SK-N-SH (cell line): ENCODE results near the gene COL9A3. TPM values are rescaled to one million over a fixed set of nuclear protein-coding genes. Genes with fewer than 3 reads are reported as not detected.
A peak's percentile ranks its signal among the peaks of the same experiment; 100 is the strongest.

Source experiments
- CTCF ChIA-PET: fragments of 300-600, 350-600 bp; formaldehyde crosslinking; extraction: SDS; loops from one replicate; lab custom pipeline; 2021; lab: Yijun Ruan, JAX
- POLR2A ChIA-PET: fragments of 350-600 bp; sonication (Branson Sonifier 250); formaldehyde crosslinking; extraction: SDS; loops from one replicate; lab custom pipeline; 2020; ENCODE audit warnings: antibody characterized with exemption, inconsistent platforms; lab: Yijun Ruan, JAX
- DNase-seq: peaks from one replicate; pipeline ENCODE4 v3.0.0; 2012
- H2AFZ ChIP-seq: fragments of 200-600 bp; sonication (generic); 2 replicates; pipeline ENCODE4 v1.8.1; 2016; ENCODE audit warnings: antibody characterized with exemption, mild to moderate bottlenecking, low read depth
- H3F3A ChIP-seq: fragments of 200-600 bp; sonication (generic); replicated peaks from 2 replicates; pipeline ENCODE3; 2016; ENCODE audit warnings: antibody characterized with exemption, mild to moderate bottlenecking; ENCODE audit not compliant: insufficient read depth
- H3K27ac ChIP-seq, 2 experiments: fragments of 200-500 bp in 1 of 2; fragments of 200-600 bp in 1 of 2; sonication (Bioruptor generic) in 1 of 2; sonication (generic), shearing (Covaris generic) in 1 of 2; 2 replicates each; pipeline versions ENCODE4 v1.5.1 to v1.6.1; 2014 to 2016; ENCODE audit warnings: low read depth in 2 of 2, inconsistent platforms in 1 of 2, low read length in 1 of 2, mild to moderate bottlenecking in 1 of 2, mixed read lengths in 1 of 2
- H3K27me3 ChIP-seq: fragments of 200-600 bp; sonication (generic), shearing (Covaris generic); 2 replicates; pipeline ENCODE4 v1.6.1; 2016; ENCODE audit warnings: mixed run types; ENCODE audit not compliant: insufficient read depth
- H3K36me3 ChIP-seq, 2 experiments: fragments of 200-500 bp in 1 of 2; fragments of 200-600 bp in 1 of 2; sonication (Bioruptor generic) in 1 of 2; sonication (generic) in 1 of 2; replicated peaks in 1 of 2; 2 replicates each; pipeline versions ENCODE3 to v1.5.1; 2014 to 2016; ENCODE audit warnings: low read length in 1 of 2, mild to moderate bottlenecking in 1 of 2; ENCODE audit not compliant: insufficient read depth in 2 of 2, control insufficient read depth in 1 of 2
- H3K4me1 ChIP-seq, 2 experiments: fragments of 200-500 bp in 1 of 2; fragments of 200-600 bp in 1 of 2; sonication (Bioruptor generic) in 1 of 2; sonication (generic), shearing (Covaris generic) in 1 of 2; 2 replicates each; pipeline versions ENCODE4 v1.5.1 to v1.6.1; 2014 to 2016; ENCODE audit warnings: low read depth in 1 of 2, low read length in 1 of 2, mixed run types in 1 of 2; ENCODE audit not compliant: insufficient read depth in 2 of 2, control insufficient read depth in 1 of 2
- H3K4me2 ChIP-seq: fragments of 200-600 bp; sonication (generic), shearing (Covaris generic); 2 replicates; pipeline ENCODE4 v1.6.1; 2017; ENCODE audit warnings: mixed run types
- H3K4me3 ChIP-seq, 2 experiments: fragments of 200-500 bp in 1 of 2; fragments of 200-600 bp in 1 of 2; sonication (Bioruptor generic) in 1 of 2; sonication (generic), shearing (Covaris generic) in 1 of 2; 2 replicates each; pipeline versions ENCODE4 v1.5.1 to v1.8.1; 2014 to 2016; ENCODE audit warnings: low read depth in 2 of 2, inconsistent platforms in 1 of 2, low read length in 1 of 2, mild to moderate bottlenecking in 1 of 2, mixed read lengths in 1 of 2, moderate library complexity in 1 of 2
- H3K79me2 ChIP-seq: fragments of 200-600 bp; sonication (generic); 2 replicates; pipeline ENCODE4 v1.8.1; 2017; ENCODE audit warnings: mild to moderate bottlenecking; ENCODE audit not compliant: insufficient read depth
- H3K9ac ChIP-seq: fragments of 200-600 bp; sonication (generic); 2 replicates; pipeline ENCODE4 v1.6.1; 2017; ENCODE audit warnings: mixed run types
- H3K9me2 ChIP-seq: fragments of 200-600 bp; sonication (generic); 2 replicates; pipeline ENCODE4 v1.6.1; 2017; ENCODE audit warnings: mixed run types
- H3K9me3 ChIP-seq: fragments of 200-600 bp; sonication (generic); 2 replicates; pipeline ENCODE4 v1.6.1; 2017; ENCODE audit warnings: mixed run types, mild to moderate bottlenecking, moderate library complexity
- H4K20me1 ChIP-seq: fragments of 200-600 bp; sonication (generic); 2 replicates; pipeline ENCODE4 v1.6.1; 2017; ENCODE audit warnings: mild to moderate bottlenecking, mixed run types; ENCODE audit not compliant: insufficient read depth
- CHD2 ChIP-seq: fragments of 150-350 bp; IDR thresholded peaks from 2 replicates; pipeline ENCODE4 v1.6.1; 2018; ENCODE audit warnings: low read length; ENCODE audit not compliant: partially characterized antibody
- EZH2phosphoT487 ChIP-seq: fragments of 200-600 bp; sonication (generic); IDR thresholded peaks from 2 replicates; pipeline ENCODE4 v1.6.1; 2017; ENCODE audit warnings: low read depth, mixed run types, mild to moderate bottlenecking, antibody characterized with exemption, moderate library complexity, borderline replicate concordance
- GATA2 ChIP-seq: sonication (generic); formaldehyde crosslinking; IDR thresholded peaks from 2 replicates; pipeline ENCODE4 v1.5.0; 2020; ENCODE audit warnings: mild to moderate bottlenecking, missing genetic modification reagents
- MEF2A ChIP-seq: IDR thresholded peaks from 2 replicates; pipeline ENCODE4 v1.4.0; 2012; ENCODE audit warnings: low read depth, borderline replicate concordance
- MXI1 ChIP-seq: IDR thresholded peaks from 2 replicates; pipeline ENCODE4 v1.6.1; 2012; ENCODE audit warnings: mild to moderate bottlenecking, low read depth, low read length, improper control_type of control experiment
- NRF1 ChIP-seq: IDR thresholded peaks from 2 replicates; pipeline ENCODE4 v1.6.1; 2012; ENCODE audit warnings: low read depth, mild to moderate bottlenecking, low read length
- POLR2AphosphoS5 ChIP-seq: IDR thresholded peaks from 2 replicates; pipeline ENCODE4 v1.6.1; 2012; ENCODE audit warnings: low read depth, low read length
- RFX5 ChIP-seq: IDR thresholded peaks from 2 replicates; pipeline ENCODE4 v1.6.1; 2012; ENCODE audit warnings: mild to moderate bottlenecking, improper control_type of control experiment, low read length
- RXRA ChIP-seq: IDR thresholded peaks from 2 replicates; pipeline ENCODE4 v1.4.0; 2012; ENCODE audit warnings: low read depth, mild to moderate bottlenecking, borderline replicate concordance
- YY1 ChIP-seq: IDR thresholded peaks from 2 replicates; pipeline ENCODE4 v1.4.0; 2012; ENCODE audit warnings: low read depth, mild to moderate bottlenecking
- WGBS: methylation state at CpG from one replicate; pipeline ENCODE4 v1.1.6; 2017; ENCODE audit warnings: low lambda C conversion rate; 5-methylcytosine and 5-hydroxymethylcytosine counted together
- polyA plus RNA-seq, 3 experiments: library from polyadenylated mRNA; depleted of rRNA; stranded (reverse); fragments of >200 nt; gene quantifications; 2 replicates each; pipeline ENCODE4 v1.2.3, GENCODE V29; 2012
- TF ChIP-seq, protein P1 (sequence below): fragments of 150-350 bp; IDR thresholded peaks from 2 replicates; pipeline ENCODE4 v1.6.1; 2017; ENCODE audit warnings: antibody characterized with exemption, low read length, low read depth, borderline replicate concordance

Gene COL9A3
- polyA plus RNA-seq, 1 of the 3 experiments (the other 2 are of a cell fraction), result 2.5 TPM

DNA sequence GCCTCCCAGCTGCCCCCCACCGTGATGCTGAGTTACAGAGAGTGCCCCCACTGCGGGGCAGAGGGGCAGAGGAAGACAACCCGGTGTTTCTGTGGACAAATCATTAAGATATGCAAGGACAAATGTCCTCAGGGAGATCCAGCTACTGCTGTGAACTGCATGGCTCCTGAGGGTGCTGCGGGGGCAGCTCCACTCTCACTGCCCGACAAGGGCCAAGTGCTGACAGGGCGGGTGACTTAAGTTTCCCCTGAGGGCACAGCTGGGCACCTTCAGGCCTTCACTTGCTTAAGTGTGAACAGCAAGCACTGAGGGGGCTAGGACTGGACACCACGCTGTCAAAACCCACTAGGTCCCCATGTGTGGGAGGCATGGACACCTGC is 71.0 kb downstream of the COL9A3 start:
- Histone ChIP-seq H3F3A (peaks cover 27% of the 10 kb centered on the region), H3K9me3 (no peaks in the 10 kb centered on the region), H3K4me2 (peak overlapping the region; percentile 63), H2AFZ (no peak overlapping the region), H3K27ac (peak overlapping the region; percentile 65 to 79), H3K36me3 (peaks cover 50 to 73% of the 10 kb centered on the region in 2 experiments), H4K20me1 (0 out of 2 replicates have a peak, but pooled peaks cover 4% of the 10 kb centered on the region), H3K4me1 (peaks cover 17 to 19% of the 10 kb centered on the region in 2 experiments), H3K79me2 (no peaks in the 10 kb centered on the region), H3K27me3 (no peaks in the 10 kb centered on the region), H3K9me2 (no peaks in the 10 kb centered on the region), H3K4me3 (no peak overlapping the region), H3K9ac (peak overlapping the region; percentile 16; the same call in 1 of the 2 replicates)
- POLR2A ChIA-PET, result interaction anchor here (0.7 to 2.2 kb wide), 3 partner anchors 12 to 20 kb away, joined by 3 to 14 read pairs (median 4); no protein-coding TSS in a partner anchor
- no peak for TF ChIP-seq EZH2phosphoT487
- peak; percentile 26 for DNase-seq
- CTCF ChIA-PET, result interaction anchor here (0.9 to 7.2 kb wide), 8 partner anchors 12 to 121 kb away, joined by 3 to 77 read pairs (median 6); no protein-coding TSS in a partner anchor
- WGBS, result no CpG with 5 or more reads among the region's 7 CpGs

DNA sequence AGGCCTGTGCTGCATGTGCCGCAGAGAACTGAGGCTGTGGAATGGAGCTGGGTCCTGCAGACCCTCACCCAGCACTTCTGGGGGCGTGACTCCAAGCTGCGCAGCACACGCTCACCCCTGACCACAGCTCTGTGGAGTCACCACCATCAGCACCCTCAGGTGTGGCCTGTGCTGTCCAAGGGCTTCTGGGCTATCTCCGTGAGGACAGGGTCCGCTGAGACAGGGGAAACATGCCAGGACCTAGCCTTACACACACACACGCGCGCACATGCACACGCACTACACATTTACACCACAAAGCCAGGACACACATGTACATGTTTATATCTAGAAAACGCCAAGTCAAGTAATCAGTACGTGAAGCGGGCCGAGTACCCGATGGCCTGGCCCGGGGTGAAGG is 71.6 kb downstream of the COL9A3 start:
- Histone ChIP-seq H3K4me1 (peaks cover 17 to 19% of the 10 kb centered on the region in 2 experiments), H3K4me2 (no peak overlapping the region), H4K20me1 (peaks cover 4% of the 10 kb centered on the region; the same call in 1 of the 2 replicates), H3K27me3 (no peaks in the 10 kb centered on the region), H3K9me2 (no peaks in the 10 kb centered on the region), H3K9ac (no peak overlapping the region), H2AFZ (no peak overlapping the region), H3K9me3 (no peaks in the 10 kb centered on the region), H3K27ac (peak overlapping the region in 1 of 2 experiments; percentile 79; a peak in 2 of 4 replicates), H3K79me2 (no peaks in the 10 kb centered on the region), H3F3A (peaks cover 27% of the 10 kb centered on the region), H3K4me3 (no peak overlapping the region), H3K36me3 (peaks cover 55 to 78% of the 10 kb centered on the region in 2 experiments)
- ChIA-PET CTCF (interaction anchor here (1.1 to 7.2 kb wide), 6 partner anchors 12 to 121 kb away, joined by 3 to 77 read pairs (median 8); no protein-coding TSS in a partner anchor), POLR2A (interaction anchor here (2.2 kb wide), 1 partner anchor 13 kb away, joined by 14 read pairs; no protein-coding TSS in a partner anchor)
- no peak for DNase-seq
- no peak for TF ChIP-seq YY1
- no peak for TF ChIP-seq CHD2
- no peak for TF ChIP-seq RXRA
- TF ChIP-seq NRF1, result no peak
- TF ChIP-seq RFX5, result no peak
- TF ChIP-seq POLR2AphosphoS5, result no peak
- no peak for TF ChIP-seq GATA2 (CRISPR knock-in tag)
- no peak for TF ChIP-seq MEF2A
- no peak for TF ChIP-seq MXI1
- TF ChIP-seq, protein P1, sequence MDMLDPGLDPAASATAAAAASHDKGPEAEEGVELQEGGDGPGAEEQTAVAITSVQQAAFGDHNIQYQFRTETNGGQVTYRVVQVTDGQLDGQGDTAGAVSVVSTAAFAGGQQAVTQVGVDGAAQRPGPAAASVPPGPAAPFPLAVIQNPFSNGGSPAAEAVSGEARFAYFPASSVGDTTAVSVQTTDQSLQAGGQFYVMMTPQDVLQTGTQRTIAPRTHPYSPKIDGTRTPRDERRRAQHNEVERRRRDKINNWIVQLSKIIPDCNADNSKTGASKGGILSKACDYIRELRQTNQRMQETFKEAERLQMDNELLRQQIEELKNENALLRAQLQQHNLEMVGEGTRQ, result no peak
- 98% methylated on average over 15 of the region's 16 CpGs for WGBS
